ENCODE data around the gene DPPA4.
"Not testable (repeated sequence)": the region's sequence is repeated elsewhere in the genome, so short reads cannot be mapped to it uniquely, and the experiment has no call there.

The DPPA4 gene, protein sequence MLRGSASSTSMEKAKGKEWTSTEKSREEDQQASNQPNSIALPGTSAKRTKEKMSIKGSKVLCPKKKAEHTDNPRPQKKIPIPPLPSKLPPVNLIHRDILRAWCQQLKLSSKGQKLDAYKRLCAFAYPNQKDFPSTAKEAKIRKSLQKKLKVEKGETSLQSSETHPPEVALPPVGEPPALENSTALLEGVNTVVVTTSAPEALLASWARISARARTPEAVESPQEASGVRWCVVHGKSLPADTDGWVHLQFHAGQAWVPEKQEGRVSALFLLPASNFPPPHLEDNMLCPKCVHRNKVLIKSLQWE

DNA sequence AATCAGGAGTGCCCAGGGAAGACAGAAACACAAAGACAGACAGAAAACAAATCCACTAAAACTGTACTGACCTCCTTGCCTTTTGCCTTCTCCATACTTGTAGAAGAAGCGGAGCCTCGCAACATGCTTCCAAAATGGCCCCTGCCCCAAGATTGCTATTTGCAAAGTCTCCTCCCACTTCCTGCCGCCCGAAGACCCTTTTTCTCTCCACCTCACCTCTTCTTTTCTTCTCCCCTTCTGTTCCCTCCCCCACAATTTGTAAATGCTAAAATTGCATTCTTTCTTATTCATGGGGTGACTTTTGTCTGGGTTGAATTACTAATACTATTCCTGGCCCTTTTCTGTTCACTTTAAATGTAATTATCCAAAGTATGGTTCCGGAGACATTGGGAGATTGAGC is at the start of gene DPPA4:
Gene DPPA4, minus strand, starts transcription at position 154 of the 400 bp plus-strand sequence. Its CDS starts 29 bp downstream, at position 125.
- no peak for DNase-seq

DNA sequence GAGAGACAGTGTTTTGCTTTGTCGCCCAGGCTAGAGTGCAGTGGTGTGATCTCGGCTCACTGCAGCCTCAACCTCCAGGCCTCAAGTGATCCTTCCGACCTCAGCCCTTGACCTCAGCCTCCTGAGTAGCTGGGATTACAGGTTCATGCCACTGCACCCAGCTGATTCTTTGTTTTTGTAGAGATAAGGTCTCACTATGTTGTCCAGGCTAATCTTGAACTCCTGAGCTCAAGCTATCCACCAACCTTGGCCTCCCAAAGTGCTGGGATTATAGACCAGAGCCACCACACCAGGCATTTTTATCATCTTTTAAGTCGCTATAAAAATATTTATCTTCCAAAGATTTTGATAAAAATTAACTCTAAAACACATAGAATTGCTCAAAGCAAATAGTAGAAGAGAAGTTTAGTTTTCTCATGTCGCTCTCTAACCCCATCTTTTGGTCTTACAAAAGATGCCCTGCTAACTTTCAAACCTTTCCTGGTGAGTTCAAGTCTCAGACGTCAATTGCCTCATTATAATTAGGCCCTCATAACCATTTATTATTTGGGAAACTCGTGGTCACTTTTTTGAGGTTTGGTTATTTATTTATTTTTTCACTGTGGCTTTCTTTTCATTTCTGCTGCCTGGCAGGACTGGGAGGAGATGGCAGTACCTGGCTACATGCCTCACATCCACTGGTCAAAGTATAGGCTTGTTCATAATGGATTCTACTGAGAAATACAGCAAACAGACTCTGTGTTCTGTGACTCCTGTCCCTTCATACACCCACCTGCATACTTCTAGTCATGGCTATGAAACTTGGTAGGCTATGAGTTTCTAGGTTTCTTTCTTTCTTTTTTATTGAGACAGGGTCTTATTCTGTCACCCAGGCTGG is 48.3 kb upstream of the DPPA4 start:
- no peak for DNase-seq

DNA sequence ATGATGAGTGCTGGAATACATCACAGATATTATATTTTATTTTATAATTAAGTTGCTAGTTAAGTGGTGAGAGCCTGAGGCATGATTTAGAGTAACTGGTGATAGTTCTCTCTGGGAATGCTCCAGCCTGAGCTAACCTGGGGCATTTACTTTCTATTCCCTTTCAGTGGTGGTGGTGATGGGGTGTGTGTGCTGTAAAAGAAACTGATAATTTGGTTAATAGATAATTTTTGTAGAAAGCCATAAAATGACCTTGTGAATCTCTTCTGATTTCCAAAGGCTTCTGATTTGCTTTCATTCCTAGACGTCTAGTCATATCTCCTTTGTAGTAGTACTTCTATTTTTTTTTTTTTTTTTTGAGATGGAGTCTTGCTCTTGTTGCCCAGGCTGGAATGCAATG is 46.8 kb upstream of the DPPA4 start:
- no peak for DNase-seq

DNA sequence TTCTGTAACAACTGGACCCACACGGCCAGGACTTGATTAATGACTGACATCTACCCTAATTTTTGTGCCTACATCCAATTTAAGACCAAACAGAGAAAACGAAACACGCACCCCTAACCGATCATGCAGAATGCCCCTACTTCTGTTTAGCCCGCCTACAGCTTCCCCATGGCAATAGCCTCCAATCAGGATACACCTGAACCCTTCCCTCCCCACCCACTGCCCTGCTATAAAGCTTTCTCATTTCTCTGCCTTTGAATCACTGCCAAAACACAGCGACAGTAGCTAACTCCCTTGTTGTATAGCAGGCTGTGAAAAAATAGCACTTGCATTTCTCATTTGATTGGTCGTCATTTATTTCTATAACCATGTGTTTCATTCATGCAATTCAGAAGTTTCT is 45.2 kb upstream of the DPPA4 start:
- no peak for DNase-seq

DNA sequence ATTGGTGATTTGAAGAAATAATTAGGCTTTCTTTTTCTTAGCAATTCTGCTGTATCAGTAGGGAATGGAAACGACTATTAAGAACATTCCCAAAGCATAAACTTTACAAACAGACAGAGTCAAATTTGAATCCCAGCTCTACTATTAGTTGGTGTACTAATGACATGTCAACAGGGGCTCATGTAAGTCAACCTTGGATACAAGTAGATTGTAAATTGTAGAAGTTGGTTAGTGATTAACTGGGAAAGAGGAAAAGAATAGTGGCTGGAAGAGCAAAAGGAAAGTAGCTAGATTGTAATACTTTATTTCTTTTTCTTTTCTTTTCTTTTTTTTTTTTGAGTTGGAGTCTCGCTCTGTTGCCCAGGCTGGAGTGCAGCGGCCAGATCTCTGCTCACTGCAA is 38.6 kb upstream of the DPPA4 start:
- no peak for DNase-seq

DNA sequence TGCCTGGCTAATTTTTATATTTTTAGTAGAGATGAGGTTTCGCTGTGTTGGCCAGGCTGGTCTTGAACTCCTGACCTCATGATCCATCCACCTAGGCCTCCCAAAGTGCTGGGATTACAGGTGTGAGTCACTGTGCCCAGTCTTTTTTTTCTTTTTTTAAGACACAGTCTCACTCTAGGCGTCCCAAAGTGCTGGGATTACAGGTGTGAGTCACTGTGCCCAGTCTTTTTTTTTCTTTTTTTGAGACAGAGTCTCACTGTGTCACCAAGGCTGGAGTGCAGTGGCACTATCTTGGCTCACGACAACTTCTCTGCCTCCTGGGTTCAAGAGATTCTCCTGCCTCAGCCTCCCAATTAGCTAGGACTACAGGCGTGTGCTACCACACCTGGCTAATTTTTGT is 37.1 kb upstream of the DPPA4 start:
- DNase-seq, result not testable (repeated sequence)

DNA sequence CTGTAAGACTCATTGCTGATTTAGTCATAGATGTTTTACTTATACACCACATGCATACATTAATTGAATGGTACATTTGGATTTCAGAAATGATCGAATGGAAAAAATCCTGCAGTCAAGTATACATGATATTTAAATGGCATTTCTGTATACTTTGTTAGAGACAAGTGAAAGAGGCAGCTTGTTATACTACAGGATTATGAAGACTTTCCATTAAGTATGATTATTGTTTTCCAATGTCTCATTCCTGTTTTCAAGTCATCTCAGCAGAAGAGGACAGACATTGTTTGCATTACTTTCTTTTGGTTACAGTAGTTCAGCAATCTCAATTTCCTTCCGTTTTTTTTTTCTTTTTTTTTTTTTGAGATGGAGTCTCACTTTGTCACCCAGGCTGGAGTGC is 36.6 kb upstream of the DPPA4 start:
- DNase-seq, result no peak

DNA sequence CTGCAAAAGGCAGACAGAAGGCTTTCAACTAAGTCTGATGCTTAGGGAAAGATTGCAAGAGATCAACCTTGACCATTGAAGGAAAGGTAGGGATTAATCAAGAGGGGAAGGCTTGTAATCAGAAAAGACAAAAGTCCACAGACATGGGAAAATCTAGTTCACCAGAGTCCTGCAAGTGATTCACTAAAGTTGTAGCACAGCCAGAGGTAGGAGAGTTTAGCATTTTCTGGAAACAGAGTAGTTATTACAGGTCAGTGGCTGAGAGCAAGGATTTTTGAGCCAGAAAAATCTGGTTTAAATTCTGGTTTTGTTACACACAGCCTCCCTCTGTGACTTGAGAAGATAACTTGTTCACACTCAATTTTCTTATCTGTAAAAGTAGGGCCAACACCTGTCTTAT is 35.3 kb upstream of the DPPA4 start:
- DNase-seq, result no peak

DNA sequence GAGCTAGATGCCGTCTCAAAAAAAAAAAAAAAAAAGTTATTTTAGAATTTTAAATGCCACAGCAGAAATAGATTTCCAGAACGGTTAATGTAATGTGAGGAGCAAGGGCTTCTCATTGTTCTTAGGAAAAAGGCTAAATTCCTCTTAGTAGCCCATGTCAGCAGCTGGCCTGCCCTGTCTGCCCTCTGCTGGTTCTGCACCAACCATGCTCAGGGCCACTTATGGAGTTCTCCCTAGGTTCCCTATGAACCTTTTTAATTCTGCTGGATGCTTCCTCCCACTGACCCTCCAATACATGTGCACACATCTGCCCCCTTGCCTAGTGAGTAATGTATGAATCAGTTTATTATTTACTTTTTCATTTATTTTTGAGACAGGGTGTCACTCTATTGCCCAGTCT is 32.2 kb upstream of the DPPA4 start:
- DNase-seq, result peak in 1 of 2 experiments; percentile 24

DNA sequence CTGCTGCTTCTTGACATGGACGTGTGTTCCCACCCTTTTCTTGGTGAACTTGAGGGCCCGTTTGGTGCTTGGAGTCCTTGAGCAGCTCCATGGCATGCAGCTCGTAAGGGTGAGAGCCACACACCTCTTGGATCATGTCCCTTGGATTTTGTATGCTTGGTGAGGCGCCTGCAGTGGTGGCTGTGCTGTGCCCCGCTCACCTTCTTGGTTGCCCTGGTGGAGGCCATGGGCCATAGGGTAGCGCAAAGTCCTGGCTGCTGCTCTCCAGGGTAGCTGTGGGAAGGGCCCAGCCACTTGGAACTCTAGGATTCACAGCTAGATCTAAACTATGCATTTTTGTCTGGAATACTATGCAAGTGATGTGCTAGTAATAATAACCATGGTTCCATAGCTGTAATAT is 26.7 kb upstream of the DPPA4 start:
- no peak for DNase-seq

DNA sequence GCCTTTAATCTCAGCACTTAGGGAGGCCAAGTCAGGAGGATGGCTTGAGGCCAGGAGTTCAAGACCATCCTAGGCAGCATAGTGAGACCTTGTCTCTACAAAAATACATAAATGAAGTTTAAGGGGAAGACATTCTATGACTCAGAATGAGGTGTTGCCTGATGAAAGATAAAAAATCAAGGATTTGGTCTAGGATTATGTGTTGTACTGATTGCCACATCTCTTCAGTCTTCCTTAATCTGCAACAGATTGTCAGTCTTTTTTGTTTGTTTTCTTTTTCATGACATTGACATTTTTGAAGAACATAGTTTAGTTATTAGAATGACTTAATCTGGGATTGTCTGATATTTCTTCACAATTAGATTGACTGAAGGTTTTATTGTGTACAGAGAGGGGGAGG is 26.3 kb upstream of the DPPA4 start:
- no peak for DNase-seq

DNA sequence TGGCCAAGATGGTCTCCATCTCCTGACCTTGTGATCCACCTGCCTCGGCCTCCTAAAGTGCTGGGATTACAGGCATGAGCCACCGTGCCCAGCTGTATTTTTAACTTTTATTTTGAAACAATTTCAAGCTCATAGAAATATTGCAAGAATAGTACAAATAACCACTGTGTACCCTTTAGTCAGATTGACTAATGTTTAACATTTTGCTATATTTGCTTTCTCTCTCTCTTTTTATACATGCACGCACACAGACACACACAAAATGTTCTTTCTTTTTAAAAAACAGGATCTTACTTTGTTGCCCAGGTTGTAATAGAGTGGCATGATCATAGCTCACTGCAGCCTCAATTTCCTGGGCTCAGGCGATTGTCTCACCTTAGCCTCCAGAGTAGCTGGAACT is 25.5 kb upstream of the DPPA4 start:
- DNase-seq, result no peak

DNA sequence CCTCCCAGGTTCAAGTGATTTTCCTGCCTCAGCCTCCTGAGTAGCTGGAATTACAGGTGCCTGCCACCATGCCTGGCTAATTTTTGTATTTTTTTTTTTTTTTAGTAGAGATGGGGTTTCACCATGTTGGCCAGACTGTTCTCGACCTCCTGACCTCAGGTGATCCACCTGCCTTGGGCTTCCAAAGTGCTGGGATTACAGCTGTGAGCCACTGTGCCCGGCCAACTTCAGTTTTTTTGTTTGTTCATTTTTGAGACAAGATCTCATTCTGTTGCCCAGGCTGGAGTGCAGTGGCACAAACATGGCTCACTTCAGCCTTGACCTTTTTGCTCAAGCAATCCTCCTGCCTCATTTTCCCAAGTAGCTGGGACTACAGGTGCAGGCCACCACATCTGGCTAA is 21.5 kb upstream of the DPPA4 start:
- DNase-seq, result not testable (repeated sequence)

DNA sequence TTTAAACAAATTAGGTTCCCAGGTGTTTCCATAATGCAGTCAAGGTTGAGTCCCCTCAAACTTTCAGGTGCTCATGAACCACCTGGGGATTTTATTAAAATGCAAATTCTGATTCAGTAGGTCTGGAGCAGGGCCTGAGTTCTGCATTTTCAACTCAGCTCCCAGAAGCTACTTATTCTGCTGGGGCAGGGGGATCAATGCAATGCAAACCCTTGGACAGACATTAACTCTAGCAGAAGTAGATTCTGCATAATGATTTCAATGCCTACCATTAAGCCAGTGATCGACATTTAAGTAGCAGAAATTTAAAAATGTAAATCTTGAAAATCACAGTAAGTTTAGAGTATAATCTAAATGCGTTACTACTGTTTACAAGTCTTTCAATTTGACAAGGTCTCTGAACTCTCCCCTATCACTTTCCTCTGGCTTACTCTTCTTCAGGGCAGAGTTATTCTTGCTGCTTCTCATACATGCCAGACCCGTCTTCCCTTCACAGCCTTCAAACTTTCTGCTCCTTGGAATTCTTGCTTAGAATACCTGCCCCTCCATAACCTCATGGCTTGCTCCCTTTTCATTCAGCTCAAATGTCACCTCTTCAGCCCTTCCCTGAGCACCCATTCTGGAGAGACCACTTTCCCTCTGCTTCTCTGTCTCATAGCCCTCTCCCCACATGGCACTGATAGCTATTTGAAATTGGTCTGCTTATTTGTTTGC is 19.3 kb upstream of the DPPA4 start:
- DNase-seq, result peak; percentile 71 to 80

DNA sequence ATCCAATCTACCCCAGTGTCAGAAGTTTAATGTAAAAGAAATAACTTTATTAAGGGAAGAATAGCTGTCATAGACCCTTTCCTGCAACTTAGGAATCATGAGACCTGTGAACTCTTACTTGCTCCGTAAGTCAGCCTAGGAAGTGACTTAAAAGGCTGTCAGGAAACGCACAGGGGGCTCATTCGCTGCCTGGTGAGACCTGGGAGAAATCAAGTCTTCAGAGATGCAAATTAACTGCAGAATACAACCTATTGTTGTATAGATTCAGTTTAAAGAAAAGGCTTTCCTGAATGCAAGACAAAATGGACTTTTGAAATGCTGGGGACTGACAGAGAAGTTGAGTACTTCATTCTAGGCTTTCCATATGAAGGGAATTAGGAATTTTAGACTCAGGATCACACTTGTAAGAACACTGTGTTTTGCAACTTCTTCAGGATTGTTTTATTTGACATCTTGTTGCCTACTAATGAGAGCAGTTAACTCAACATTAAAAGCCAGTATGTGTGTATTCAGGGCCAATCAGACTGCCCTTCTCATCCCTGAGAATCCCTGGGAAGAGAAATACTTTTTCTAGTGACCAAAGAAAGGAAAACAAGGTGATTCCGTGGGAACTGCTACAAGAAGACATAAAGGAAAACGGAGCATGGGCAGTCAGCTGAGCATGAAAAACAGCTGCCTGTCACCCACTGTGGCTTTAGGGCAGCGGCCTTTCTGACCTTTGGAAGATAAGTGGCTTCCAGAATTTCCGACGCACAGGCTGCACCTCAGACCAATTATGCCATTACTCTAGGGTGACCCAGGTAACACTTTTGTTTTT is 18.5 kb upstream of the DPPA4 start:
- DNase-seq, result peak in 1 of 2 experiments; percentile 29

DNA sequence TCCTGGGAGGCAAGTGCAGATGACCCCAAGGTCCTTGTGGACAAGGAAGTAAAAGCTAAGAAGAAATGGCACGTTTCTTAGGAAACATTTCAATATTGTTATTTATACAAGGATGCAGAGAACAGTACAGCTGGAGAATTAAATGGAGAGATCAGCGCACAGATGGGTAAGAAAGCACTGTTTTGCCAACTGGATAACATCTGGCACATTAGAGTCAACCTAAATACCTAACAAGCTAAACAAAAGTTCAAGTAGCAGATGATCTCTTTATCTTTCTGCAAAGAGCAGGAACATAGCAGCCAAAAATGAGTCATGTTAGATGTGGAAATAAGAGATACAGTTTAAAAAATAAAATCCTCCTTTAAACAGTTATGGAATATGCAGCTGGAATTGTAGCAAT is 15.7 kb upstream of the DPPA4 start:
- DNase-seq, result no peak

DNA sequence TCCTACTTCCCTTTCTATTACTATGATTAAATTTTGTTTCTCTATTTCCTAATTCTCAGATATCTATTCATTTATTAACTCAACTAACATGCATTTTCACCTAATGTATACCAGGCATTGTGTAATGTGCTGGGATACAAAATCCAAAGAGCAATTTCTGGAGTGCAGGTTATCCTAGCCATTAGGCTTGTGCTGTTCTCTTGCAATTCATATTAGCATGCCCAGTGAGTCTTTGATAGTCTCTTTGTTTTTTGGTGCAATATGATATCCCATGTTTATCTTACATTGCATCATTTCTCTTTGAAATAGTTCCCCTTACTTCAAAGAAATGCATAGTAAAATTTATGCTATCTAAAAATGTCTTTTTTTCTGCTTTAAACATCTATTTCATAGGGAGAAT is 13.9 kb upstream of the DPPA4 start:
- DNase-seq, result no peak

DNA sequence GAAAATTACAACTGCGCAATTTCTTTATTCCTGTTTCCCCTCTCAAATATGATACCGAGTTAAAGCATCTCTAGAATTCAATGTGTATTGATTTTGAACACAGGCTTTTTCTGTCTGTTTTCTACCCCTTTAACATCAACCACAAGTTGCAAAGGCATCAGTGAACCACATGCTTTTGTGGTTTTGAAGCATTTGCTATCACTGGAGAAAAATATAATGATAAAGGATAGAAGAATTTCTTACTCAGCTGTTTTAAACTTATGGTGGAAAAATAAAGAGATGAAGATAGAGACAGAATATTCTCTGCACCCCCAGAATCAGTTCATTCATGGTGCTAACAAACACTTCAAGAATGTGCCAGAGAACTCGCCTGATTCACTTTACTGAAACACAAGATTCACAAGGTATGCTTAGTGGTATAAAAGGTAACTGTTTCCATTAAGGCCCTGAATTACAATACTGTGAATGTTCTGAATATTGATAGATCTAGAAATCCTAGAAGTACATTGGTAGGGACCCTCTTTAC is 9.5 kb upstream of the DPPA4 start:
- no peak for DNase-seq

DNA sequence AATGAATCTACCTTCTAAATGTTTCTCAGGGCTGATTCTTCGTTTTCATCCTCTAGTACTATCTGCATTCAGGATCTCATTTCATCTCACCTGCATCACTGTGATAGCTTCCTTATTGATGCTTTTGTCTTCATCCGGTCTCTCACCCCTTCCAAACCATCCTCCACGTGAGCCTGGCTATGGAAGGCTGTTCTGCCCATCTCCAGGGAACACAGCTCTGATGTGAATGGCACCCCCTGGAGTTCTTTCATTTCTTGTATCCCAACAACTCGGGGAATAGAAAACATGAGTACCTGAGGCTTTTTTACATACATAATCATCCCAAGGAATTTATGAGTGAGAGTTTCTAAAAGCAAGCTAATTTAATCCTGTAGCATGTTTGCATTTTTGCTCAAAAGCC is 8.8 kb upstream of the DPPA4 start:
- DNase-seq, result no peak

DNA sequence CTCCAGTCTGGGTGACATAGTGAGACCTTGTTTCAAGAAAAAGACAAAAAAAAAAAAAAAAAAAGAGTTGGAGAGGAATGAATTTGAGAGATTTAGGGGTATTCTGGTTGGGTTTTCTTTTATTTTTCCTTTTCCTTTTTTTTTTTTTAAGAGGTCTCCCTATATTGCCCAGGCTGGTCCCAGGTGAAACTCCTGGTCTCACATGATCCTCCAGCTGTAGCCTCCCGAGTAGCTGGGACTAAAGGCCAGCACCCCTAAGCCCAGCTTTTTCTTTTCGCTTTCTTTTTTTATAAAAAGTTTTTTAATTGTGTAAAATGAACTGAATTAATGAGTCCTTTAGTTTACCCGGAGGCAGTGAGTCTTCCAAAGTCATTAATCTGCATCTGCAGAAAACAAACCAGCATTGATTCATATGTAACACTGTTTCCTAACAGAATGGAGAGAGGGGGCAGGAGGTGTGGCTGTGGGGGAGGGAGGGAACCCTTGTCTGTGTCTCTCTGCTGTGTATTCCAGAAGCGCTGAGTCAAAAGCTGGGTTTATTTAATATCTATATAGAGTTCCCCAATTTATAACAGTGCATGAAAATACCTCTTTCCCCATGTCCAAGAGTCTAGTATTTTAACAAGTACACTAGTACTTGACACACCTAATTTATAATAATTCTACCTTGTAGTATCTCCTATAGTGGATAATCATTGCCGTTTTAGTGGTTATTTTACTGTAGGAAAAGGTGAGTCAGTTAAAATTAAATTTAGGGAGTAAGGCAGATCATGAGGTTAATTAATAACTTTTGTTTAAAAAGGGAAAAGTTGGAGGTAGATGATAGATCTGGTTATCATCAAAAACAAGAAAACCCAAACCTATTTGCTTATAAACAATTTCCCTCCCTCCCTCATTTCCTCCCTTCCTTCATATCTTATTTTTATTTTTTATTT is 2.6 kb upstream of the DPPA4 start:
- no peak for DNase-seq

DNA sequence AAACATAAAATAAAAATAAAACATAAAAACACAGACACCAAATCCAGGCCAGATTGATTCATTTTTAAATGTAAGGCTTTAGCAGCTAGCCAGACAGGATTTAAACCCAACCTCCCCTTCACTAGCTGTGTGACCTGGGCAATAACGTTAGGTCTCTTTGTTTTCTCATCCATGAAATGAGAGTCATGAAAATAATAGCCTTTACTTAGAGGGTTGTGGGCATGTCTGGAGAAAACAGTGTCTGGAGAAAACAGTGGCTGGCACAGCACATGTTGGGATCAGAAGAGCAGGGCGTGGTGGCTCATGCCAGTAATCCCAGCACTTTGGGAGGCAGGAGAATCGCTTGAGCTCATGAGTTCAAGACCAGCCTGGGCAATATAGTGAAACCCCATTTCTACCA is 1.9 kb upstream of the DPPA4 start:
- no peak for DNase-seq
